Thyroid gland (tissue), 4 donors: Measurements from ENCODE around the gene ROS1.
"Not testable (repeated sequence)": the region's sequence is repeated elsewhere in the genome, so short reads cannot be mapped to it uniquely, and the experiment has no call there.

Experiments
- CTCF ChIP-seq, 6 experiments: fragments of 200-600 bp in 3 of 6; fragments of 450-650 bp in 3 of 6; sonication (generic) in 3 of 6; IDR thresholded peaks; one replicate each; pipeline ENCODE4 v1.5.1; 2016 to 2019; ENCODE audit warnings: antibody characterized with exemption in 6 of 6, mild to moderate bottlenecking in 2 of 6, inconsistent platforms in 1 of 6, moderate library complexity in 1 of 6
- POLR2A ChIP-seq, 2 donors: fragments of 450-650 bp; IDR thresholded peaks; one replicate each; pipeline ENCODE4 v1.6.1; 2017; ENCODE audit warnings: antibody characterized with exemption in 2 of 2, mild to moderate bottlenecking in 2 of 2, moderate library complexity in 1 of 2

GRCh38 chr6:117468527-117468926, 42.8 kb upstream of the ROS1 start:
- not testable (repeated sequence) for TF ChIP-seq POLR2A, CTCF (IDR thresholded peaks at IDR 0.05)
